Measurements from ENCODE around the gene LY86. TPM values are rescaled to one million over a fixed set of nuclear protein-coding genes. Genes with fewer than 3 reads are reported as not detected.

The LY86 gene
- total RNA-seq, 6 donors from 2014 or later: 2.1 to 21.9 (median 9.5) TPM

- no peaks in the 10 kb centered on the region for H3K27me3 ChIP-seq
- TF ChIP-seq POLR2A (IDR thresholded peaks at IDR 0.05): no peak
- TF ChIP-seq POLR2AphosphoS5 (IDR thresholded peaks at IDR 0.05): no peak
- TF ChIP-seq EP300 (IDR thresholded peaks at IDR 0.05): no peak
- TF ChIP-seq CTCF (IDR thresholded peaks at IDR 0.05): no peak
- DNase-seq: no peak
- H3K36me3 ChIP-seq: no peaks in the 10 kb centered on the region
- 70 to 79% methylated on average over 5 of the region's 5 CpGs for WGBS, 2 donors
- H3K9me3 ChIP-seq: no peaks in the 10 kb centered on the region
- ATAC-seq (ENCODE audit: low FRiP score in 2 of 2): no peak
- H3K4me3 ChIP-seq: no peak overlapping the region
- H3K27ac ChIP-seq: no peak overlapping the region
- H3K4me1 ChIP-seq: no peaks in the 10 kb centered on the region
These were observed 24.4 kb upstream of the LY86 start for GRCh38 chr6:6564154-6564553.

GRCh38 chr6:6565069-6565468 is 23.5 kb upstream of the LY86 start:
- 72 to 93% methylated on average over 4 of the region's 4 CpGs for WGBS, 2 donors
- H3K27ac ChIP-seq: no peak overlapping the region
- no peak for DNase-seq
- no peaks in the 10 kb centered on the region for H3K9me3 ChIP-seq
- no peak overlapping the region for H3K4me3 ChIP-seq
- no peaks in the 10 kb centered on the region for H3K36me3 ChIP-seq
- no peaks in the 10 kb centered on the region for H3K4me1 ChIP-seq
- H3K27me3 ChIP-seq: no peaks in the 10 kb centered on the region
- no peak for TF ChIP-seq CTCF (IDR thresholded peaks at IDR 0.05)
- no peak for TF ChIP-seq POLR2AphosphoS5 (IDR thresholded peaks at IDR 0.05)
- TF ChIP-seq POLR2A (IDR thresholded peaks at IDR 0.05): no peak
- no peak for TF ChIP-seq EP300 (IDR thresholded peaks at IDR 0.05)
- ATAC-seq (ENCODE audit: low FRiP score in 2 of 2): no peak

DNA sequence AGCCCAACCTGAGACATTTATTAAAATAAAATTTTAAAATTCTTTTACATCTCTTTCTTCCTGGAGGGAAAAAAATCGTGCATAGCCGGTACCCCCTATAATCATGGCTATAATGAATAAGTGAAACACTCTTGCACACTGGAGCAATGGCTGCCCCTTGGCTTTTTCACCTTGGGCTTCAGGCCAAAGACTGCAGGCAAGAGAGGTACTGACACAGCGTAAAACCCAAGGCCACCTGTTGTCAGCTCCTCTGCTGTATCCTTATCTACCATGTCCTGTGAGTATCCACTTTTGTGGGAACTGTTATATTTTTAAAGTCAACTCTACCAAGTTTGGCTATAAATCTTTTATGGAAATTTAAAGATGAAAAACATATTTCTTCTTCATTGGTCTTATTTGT is 23.0 kb upstream of the LY86 start:
- DNase-seq: no peak
- Histone ChIP-seq H3K4me1 (no peaks in the 10 kb centered on the region), H3K4me3 (no peak overlapping the region), H3K36me3 (no peaks in the 10 kb centered on the region), H3K27ac (no peak overlapping the region), H3K9me3 (no peaks in the 10 kb centered on the region), H3K27me3 (no peaks in the 10 kb centered on the region)
- no peak for ATAC-seq (ENCODE audit: low FRiP score in 2 of 2)
- no peak for TF ChIP-seq EP300 (IDR thresholded peaks at IDR 0.05)
- no peak for TF ChIP-seq POLR2AphosphoS5 (IDR thresholded peaks at IDR 0.05)
- TF ChIP-seq POLR2A (IDR thresholded peaks at IDR 0.05): no peak
- no peak for TF ChIP-seq CTCF (IDR thresholded peaks at IDR 0.05)
- WGBS, 2 donors: 93 to 96% methylated on average over 3 of the region's 3 CpGs

- no peaks in the 10 kb centered on the region for H3K36me3 ChIP-seq
- H3K9me3 ChIP-seq: no peaks in the 10 kb centered on the region
- ATAC-seq (ENCODE audit: low FRiP score in 2 of 2) (no peak), DNase-seq (no peak)
- H3K4me1 ChIP-seq: no peaks in the 10 kb centered on the region
- no peak overlapping the region for H3K27ac ChIP-seq
- H3K4me3 ChIP-seq: no peak overlapping the region
- no peaks in the 10 kb centered on the region for H3K27me3 ChIP-seq
- WGBS, 2 donors: 72 to 89% methylated on average over 4 of the region's 4 CpGs
- TF ChIP-seq POLR2A (IDR thresholded peaks at IDR 0.05) (no peak), POLR2AphosphoS5 (IDR thresholded peaks at IDR 0.05) (no peak), EP300 (IDR thresholded peaks at IDR 0.05) (no peak), CTCF (IDR thresholded peaks at IDR 0.05) (no peak)
These were observed 21.8 kb upstream of the LY86 start for GRCh38 chr6:6566766-6567165.

GRCh38 chr6:6569096-6569810 is 19.3 kb upstream of the LY86 start:
- 48 to 50% methylated on average over 13 of the region's 13 CpGs for WGBS, 2 donors
- H3K27me3 ChIP-seq: no peaks in the 10 kb centered on the region

More at GRCh38 chr6:6569096-6569810, 19.3 kb upstream of the LY86 start:
- Histone ChIP-seq H3K4me1 (no peaks in the 10 kb centered on the region), H3K4me3 (no peak overlapping the region), H3K27ac (no peak overlapping the region), H3K36me3 (no peaks in the 10 kb centered on the region), H3K9me3 (no peaks in the 10 kb centered on the region)
- ATAC-seq (ENCODE audit: low FRiP score in 2 of 2) (no peak), DNase-seq (no peak)
- TF ChIP-seq EP300 (IDR thresholded peaks at IDR 0.05) (no peak), CTCF (IDR thresholded peaks at IDR 0.05) (no peak), POLR2A (IDR thresholded peaks at IDR 0.05) (no peak), POLR2AphosphoS5 (IDR thresholded peaks at IDR 0.05) (no peak)

Data from upper lobe of left lung (tissue), 6 donors.